ENCODE measurements around the gene KRT86.

Gene KRT86

GRCh38 chr12:52355176-52355575, 80.7 kb downstream of the KRT86 start:
- DNase-seq (ENCODE audit: low read depth in 4 of 4, low spot score in 1 of 4) = no peak

GRCh38 chr12:52356031-52356761, 81.8 kb downstream of the KRT86 start:
- DNase-seq (ENCODE audit: low read depth in 4 of 4, low spot score in 1 of 4) = no peak

GRCh38 chr12:52356762-52357580, 82.5 kb downstream of the KRT86 start:
- no peak for DNase-seq (ENCODE audit: low read depth in 4 of 4, low spot score in 1 of 4)
